ENCODE data around the gene GIMAP1.

Gene GIMAP1

DNA sequence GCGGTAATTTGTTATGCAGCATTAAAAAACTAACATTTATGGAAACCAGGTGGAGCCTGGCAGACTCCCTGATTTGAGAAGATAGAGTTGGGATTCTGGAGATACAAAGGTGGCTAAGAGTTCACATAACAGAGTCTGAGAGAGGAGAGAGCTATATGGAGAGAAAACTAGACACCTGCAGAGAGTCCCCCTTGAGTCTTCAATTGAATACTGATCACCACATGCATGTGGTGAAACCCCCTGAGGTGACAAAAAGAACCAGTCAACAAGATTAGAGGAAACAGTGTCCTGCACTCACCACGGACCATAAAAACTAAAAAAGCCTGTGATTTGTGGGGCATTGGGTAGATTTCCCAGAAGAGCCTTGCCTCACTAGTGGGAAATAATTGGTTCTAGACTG is 20.8 kb upstream of the GIMAP1 start:
- Histone ChIP-seq H4K20me1 (ENCODE audit: insufficient read depth) (no peaks in the 10 kb centered on the region), H2AFZ (ENCODE audit: low read depth) (no peak overlapping the region), H3K36me3 (ENCODE audit: insufficient read depth) (no peaks in the 10 kb centered on the region), H3K27me3 (ENCODE audit: insufficient read depth, low read depth) (no peaks in the 10 kb centered on the region), H3K4me1 (ENCODE audit: low read depth, poor library complexity, severe bottlenecking) (no peaks in the 10 kb centered on the region), H3K4me3 (IDR thresholded peaks at IDR 0.05; ENCODE audit: insufficient read depth, low read depth, low read length) (no peak overlapping the region), H3K9ac (no peak overlapping the region), H3K79me2 (ENCODE audit: insufficient read depth, low read depth) (no peaks in the 10 kb centered on the region), H3K27ac (no peak overlapping the region), H3K4me2 (no peak overlapping the region)
- TF ChIP-seq, protein P1, sequence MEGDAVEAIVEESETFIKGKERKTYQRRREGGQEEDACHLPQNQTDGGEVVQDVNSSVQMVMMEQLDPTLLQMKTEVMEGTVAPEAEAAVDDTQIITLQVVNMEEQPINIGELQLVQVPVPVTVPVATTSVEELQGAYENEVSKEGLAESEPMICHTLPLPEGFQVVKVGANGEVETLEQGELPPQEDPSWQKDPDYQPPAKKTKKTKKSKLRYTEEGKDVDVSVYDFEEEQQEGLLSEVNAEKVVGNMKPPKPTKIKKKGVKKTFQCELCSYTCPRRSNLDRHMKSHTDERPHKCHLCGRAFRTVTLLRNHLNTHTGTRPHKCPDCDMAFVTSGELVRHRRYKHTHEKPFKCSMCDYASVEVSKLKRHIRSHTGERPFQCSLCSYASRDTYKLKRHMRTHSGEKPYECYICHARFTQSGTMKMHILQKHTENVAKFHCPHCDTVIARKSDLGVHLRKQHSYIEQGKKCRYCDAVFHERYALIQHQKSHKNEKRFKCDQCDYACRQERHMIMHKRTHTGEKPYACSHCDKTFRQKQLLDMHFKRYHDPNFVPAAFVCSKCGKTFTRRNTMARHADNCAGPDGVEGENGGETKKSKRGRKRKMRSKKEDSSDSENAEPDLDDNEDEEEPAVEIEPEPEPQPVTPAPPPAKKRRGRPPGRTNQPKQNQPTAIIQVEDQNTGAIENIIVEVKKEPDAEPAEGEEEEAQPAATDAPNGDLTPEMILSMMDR (conservative IDR thresholded peaks at IDR 0.05; ENCODE audit: low read depth, low read length) = no peak

DNA sequence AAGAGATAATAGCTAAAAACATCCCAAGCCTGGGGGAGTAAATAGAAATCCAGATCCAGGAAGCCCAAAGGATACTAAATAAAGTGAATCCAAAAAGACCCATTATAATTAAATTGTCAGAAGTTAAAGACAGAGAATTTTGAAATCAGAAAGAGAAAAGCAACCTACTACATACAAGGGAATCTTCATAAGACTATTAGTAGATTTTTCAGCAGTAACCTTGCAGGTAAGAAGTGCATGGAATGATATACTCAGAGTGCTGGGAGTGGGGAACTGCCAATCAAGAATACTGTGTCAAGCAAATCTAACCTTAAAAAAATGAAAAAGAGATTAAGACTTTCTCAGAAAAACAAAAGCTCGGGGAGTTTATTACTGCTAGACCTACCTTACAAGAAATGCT is 13.2 kb upstream of the GIMAP1 start:
- no peak overlapping the region for H3K4me3 ChIP-seq (IDR thresholded peaks at IDR 0.05; ENCODE audit: insufficient read depth, low read depth, low read length)
- no peak overlapping the region for H3K4me2 ChIP-seq
- H4K20me1 ChIP-seq (ENCODE audit: insufficient read depth) = no peaks in the 10 kb centered on the region
- TF ChIP-seq, protein P1 (conservative IDR thresholded peaks at IDR 0.05; ENCODE audit: low read depth, low read length) = no peak
- no peaks in the 10 kb centered on the region for H3K27me3 ChIP-seq (ENCODE audit: insufficient read depth, low read depth)
- H3K4me1 ChIP-seq (ENCODE audit: low read depth, poor library complexity, severe bottlenecking) = no peaks in the 10 kb centered on the region
- H3K27ac ChIP-seq = no peak overlapping the region
- H2AFZ ChIP-seq (ENCODE audit: low read depth) = no peak overlapping the region
- H3K9ac ChIP-seq = no peak overlapping the region
- no peaks in the 10 kb centered on the region for H3K36me3 ChIP-seq (ENCODE audit: insufficient read depth)
- no peaks in the 10 kb centered on the region for H3K79me2 ChIP-seq (ENCODE audit: insufficient read depth, low read depth)

DNA sequence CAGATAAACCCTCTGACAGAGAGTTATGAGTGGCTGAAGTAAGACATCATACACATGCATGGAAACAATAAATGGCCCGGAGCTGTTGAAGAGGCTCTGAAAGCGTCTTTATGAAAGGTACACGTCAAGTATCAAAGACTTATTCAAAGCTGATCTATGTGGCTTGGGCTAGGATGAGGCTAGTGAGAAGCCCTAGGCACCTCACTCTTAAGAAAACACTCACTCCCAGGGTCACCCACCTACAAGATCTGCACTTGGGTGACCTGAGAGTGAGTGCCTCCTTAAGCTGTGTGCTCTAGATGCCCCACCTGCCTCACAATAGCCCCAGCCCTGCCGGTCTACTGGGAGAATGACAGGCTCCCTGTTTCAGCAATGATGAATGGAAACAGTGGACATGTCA is 1.1 kb upstream of the GIMAP1 start:
- no peaks in the 10 kb centered on the region for H4K20me1 ChIP-seq (ENCODE audit: insufficient read depth)
- no peaks in the 10 kb centered on the region for H3K4me1 ChIP-seq (ENCODE audit: low read depth, poor library complexity, severe bottlenecking)
- H3K27me3 ChIP-seq (ENCODE audit: insufficient read depth, low read depth) = no peaks in the 10 kb centered on the region
- H3K9ac ChIP-seq = no peak overlapping the region
- no peaks in the 10 kb centered on the region for H3K79me2 ChIP-seq (ENCODE audit: insufficient read depth, low read depth)
- no peak overlapping the region for H3K4me3 ChIP-seq (IDR thresholded peaks at IDR 0.05; ENCODE audit: insufficient read depth, low read depth, low read length)
- no peak overlapping the region for H3K4me2 ChIP-seq
- H3K27ac ChIP-seq = no peak overlapping the region
- no peaks in the 10 kb centered on the region for H3K36me3 ChIP-seq (ENCODE audit: insufficient read depth)
- H2AFZ ChIP-seq (ENCODE audit: low read depth) = no peak overlapping the region
- TF ChIP-seq, protein P1 (conservative IDR thresholded peaks at IDR 0.05; ENCODE audit: low read depth, low read length) = no peak

DNA sequence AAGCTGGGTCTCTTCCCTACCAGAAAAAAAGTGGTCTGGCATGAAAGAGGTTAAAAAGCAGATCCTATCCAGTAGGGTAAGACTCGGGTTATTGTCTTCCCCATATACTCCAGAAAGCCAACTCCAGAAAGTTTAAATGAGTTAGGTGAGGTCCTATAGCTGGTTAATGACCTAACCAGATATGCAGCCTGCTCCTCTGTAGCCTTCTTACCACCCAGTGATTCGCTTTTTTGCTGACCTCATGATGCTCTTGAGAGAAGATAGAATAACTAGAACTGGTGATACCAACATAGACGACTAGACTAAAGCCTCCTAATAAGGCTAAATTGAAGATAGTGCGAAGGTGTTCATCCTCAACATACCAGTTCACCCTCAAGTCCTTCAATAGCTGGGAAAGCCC is 675 bp upstream of the GIMAP1 start:
- Histone ChIP-seq H3K27ac (no peak overlapping the region), H3K36me3 (ENCODE audit: insufficient read depth) (no peaks in the 10 kb centered on the region), H3K27me3 (ENCODE audit: insufficient read depth, low read depth) (no peaks in the 10 kb centered on the region), H2AFZ (ENCODE audit: low read depth) (no peak overlapping the region), H3K4me2 (no peak overlapping the region), H3K9ac (no peak overlapping the region), H4K20me1 (ENCODE audit: insufficient read depth) (no peaks in the 10 kb centered on the region), H3K79me2 (ENCODE audit: insufficient read depth, low read depth) (no peaks in the 10 kb centered on the region), H3K4me1 (ENCODE audit: low read depth, poor library complexity, severe bottlenecking) (no peaks in the 10 kb centered on the region), H3K4me3 (IDR thresholded peaks at IDR 0.05; ENCODE audit: insufficient read depth, low read depth, low read length) (no peak overlapping the region)
- TF ChIP-seq, protein P1 (conservative IDR thresholded peaks at IDR 0.05; ENCODE audit: low read depth, low read length) = no peak

DNA sequence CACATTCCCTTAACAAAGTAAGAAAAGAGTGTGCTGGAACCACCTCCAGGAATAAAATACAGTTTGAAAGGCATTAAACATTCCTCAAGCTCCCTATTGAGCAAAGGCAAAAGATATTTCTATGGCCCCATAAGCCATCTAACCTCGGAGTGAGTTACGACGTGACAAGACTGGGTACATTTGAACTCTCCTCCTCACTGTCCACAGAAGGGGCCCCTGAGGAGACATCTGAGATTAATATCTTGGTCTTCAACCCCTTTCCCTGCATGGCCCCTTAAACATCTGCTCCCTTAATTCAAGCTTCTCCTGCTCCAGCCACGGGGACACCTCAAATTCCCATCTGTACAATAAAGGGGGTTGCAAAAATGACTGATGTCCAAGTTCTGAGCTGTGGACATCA is 526 bp downstream of the GIMAP1 start:
- Histone ChIP-seq H3K27ac (no peak overlapping the region), H3K4me2 (no peak overlapping the region), H3K36me3 (ENCODE audit: insufficient read depth) (no peaks in the 10 kb centered on the region), H3K79me2 (ENCODE audit: insufficient read depth, low read depth) (no peaks in the 10 kb centered on the region), H2AFZ (ENCODE audit: low read depth) (no peak overlapping the region), H3K4me1 (ENCODE audit: low read depth, poor library complexity, severe bottlenecking) (no peaks in the 10 kb centered on the region), H3K4me3 (IDR thresholded peaks at IDR 0.05; ENCODE audit: insufficient read depth, low read depth, low read length) (no peak overlapping the region), H4K20me1 (ENCODE audit: insufficient read depth) (no peaks in the 10 kb centered on the region), H3K27me3 (ENCODE audit: insufficient read depth, low read depth) (no peaks in the 10 kb centered on the region), H3K9ac (no peak overlapping the region)
- TF ChIP-seq, protein P1 (conservative IDR thresholded peaks at IDR 0.05; ENCODE audit: low read depth, low read length) = no peak

Data from KMS-11 (cell line).